ENCODE measurements around the gene CPA3.

The CPA3 gene

DNA sequence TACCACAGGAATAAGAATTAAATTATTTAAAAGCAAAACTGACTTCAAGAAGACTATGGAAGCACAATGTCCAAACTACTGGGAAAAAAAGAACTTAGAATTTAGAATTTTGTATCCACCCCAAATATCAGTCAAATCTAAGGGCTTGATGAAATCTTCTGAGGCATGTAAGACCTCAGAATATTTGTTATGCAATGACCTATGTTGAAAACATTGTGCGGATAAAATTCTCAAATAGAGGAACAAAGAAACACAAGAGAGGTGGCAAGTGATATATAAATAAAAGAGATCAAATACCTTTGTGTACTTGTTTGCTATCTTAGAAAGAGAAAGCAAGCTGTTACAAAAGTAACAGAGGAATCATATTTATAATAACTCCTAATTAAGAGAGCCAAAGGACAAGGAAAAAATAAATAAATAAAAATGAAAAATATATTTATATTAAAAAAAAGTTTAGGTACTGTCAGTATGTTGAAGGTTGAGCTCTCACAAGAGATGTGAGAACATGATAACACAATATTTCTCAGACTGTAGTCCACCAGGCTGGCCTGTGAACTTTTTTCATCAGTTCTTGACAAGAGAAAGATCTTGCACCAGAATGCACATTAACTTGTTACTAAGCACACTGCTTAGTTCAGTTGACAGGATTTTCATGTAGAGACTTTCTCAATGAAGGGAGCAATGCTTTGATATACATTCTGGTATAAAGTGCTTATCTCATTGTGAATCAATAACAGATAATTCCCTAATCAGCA lies 50.0 kb downstream of the CPA3 start:
- in situ Hi-C loops (cut with MboI; ENCODE audit: low sequenced_read_pairs), result no loop called here

DNA sequence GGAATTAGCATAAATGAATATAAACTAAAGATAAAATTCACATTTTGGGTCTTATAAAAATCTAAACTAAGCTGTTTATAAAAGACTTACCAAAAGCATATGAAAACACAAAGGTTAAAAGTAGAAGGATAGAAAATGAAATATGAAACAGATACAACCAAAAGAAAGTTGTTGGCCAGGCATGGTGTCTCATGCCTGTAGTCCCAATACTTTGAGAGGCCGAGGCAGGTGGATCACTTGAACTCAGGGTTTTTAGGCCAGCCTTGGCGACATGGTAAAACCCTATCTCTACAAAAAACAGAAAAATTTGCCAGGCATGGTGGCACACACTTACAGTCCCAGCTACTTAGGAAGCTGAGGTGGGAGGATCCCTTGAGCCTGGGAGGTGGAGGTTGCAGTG lies 51.0 kb downstream of the CPA3 start:
- in situ Hi-C loops (cut with MboI; ENCODE audit: low sequenced_read_pairs), result no loop called here

DNA sequence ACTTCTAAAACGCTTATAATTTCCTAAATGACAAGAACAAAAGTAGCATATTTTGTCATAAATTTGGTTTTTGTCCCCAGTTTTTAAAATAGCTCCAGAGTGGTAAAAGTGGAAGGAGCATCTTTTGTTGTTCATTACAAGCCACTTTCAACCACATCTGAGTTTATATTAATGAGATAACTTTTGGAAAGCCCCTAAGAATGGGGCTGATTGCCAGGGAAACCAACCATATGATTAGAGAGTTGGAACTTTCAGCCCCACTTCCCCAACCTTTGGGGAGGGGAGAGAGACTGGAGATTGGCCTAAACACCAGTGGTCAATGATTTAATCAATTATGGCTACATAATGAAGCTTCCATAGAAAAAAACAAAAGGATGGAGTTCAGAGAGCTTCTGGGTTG lies 57.4 kb downstream of the CPA3 start:
- in situ Hi-C loops (cut with MboI; ENCODE audit: low sequenced_read_pairs), result no loop called here

DNA sequence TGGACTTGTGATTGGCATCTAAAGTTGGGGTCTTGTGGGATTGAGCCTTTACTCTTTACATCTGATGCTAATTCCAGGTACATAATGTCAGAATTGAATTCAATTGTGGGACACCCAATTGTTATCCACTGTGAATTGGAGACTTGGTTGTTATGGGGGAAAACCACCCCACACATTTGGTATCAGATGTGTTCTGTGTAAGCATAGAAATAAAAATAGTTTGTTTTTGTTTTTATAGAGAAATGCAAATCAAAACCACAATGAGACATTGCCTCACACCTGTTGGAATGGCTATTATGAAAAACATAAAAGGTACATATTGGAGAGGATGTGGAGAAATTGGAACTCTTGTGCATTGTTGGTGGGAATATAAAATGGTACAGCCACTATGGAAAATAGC lies 58.5 kb downstream of the CPA3 start:
- in situ Hi-C loops (cut with MboI; ENCODE audit: low sequenced_read_pairs), result no loop called here

DNA sequence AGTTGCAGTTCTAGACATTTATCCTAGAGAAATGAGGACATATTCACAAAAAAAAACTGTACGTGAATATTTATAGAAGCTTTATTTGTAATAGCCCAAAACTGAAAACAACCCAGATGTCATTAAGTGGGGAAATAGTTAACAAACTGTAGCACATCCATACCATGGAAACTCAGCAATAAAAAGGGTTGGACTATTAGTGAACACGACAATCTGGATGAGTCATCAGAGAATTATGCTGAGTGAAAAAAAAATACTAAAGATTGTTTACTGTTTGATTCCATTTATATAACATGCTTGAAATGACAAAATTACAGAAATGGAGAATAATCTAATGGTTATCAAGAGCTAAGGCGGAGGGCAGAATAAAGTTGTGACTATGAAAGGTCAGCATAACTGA lies 59.5 kb downstream of the CPA3 start:
- in situ Hi-C loops (cut with MboI; ENCODE audit: low sequenced_read_pairs), result no loop called here

DNA sequence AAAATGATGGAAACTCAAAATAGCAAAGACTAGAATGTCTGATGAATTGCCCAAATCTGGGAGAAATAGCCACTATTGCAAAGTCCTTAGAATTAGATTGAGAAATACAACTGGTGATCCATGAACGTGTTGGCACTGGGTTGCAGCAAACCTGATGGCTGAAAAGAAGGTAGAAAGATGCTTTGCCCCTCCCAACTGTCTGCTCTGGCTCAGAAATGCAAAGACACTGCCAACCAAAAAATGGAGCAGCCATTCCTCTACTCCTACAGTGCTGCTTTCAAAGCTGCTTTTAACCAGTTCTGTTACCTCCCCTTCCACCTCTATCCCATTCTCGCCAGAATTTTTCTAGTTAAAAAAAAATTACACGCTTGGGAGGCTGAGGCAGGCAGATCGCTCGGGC lies 60.7 kb downstream of the CPA3 start:
- in situ Hi-C loops (cut with MboI; ENCODE audit: low sequenced_read_pairs), result no loop called here

DNA sequence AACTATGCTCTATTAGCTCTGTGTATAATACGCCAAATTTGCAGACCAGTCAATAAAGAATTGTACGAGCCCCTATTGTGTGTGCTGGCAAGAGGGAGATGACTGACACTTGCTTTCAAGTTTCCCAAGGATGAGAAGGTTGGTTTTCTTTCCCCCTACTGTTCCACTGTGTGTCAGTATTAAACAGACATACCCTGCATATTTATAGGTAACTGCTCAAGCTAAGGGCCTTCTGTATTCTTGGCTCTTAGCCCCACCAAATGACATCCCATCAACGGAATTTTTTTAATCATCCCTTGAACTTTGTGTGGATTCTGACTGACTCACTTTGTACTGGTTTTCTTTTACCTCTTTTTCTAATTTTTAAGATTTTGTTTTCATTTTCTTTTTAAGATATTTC lies 65.7 kb downstream of the CPA3 start:
- in situ Hi-C loops (cut with MboI; ENCODE audit: low sequenced_read_pairs), result no loop called here

DNA sequence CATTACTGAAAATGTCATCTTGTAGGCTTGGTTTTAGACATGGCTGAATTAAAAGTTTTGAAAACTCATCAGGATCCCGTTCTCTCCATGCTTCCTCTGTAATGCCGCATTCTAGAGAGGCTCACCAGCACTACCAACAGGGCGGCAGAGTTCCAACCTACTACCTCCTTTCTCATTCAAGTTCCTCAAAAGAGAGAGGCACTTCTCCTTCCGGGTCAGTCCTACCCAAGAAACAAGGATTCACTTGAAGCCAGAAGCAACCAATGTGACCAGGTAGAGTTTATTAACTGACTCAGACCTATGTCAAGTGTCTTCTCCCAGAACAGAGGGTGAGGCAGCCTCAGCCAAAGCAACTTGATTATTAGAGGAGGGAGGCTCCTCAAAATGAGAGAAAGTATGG lies 66.5 kb downstream of the CPA3 start:
- in situ Hi-C loops (cut with MboI; ENCODE audit: low sequenced_read_pairs), result no loop called here

DNA sequence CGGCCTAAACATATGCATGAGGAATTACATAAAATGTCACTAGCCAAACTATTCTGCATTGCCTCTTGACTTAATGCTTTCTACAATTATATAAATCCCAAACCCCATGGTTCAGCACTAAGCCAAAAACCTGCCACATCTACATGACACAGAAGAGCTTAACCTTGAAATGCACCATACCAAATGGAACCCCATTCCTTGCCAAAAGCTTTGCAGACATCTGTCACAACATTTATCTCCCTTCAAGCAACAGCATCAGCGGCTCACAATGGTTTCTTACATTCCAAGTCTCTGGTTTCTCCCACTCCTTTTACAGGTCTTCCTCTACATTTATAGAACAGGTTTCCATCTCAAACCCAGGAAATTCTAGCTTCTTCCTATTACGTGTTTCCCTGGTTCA lies 67.9 kb downstream of the CPA3 start:
- in situ Hi-C loops (cut with MboI; ENCODE audit: low sequenced_read_pairs), result no loop called here

DNA sequence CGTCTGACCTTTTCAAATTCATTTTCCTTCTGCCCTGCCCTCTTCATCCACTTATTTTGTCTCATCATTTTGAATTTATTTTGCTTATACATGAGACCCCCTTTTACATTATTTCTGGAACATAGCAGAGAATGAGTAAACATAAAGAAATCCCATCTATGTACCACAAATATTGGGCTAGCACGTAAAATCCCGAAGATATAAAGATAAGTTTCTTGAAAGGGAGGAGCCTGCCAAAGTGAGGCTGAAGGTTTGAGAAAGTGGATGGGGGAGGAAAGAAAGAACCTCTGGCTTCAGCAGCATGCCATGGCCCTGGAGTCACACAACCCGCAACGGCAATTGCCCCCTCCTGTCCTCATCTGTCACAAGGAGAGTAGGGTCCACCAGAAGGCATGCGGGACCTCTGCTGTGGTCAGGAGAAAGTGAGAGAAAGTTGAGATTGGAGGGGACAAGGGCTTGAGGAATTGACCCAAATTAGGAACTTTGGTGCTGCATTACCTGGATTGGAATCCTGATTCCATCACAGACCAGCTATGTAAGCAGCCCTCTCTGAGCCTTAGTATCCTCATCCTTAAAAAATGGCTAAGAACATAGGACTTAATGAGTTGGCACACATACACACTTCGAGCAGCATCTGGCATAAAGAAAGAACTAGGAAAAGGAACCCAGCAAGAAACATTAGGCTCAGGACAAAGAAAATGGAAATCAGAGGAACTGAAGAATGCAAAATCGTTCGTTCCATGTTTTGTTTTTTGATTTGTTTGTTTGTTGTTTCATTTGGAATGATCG lies 72.6 kb downstream of the CPA3 start:
- in situ Hi-C loops (cut with MboI; ENCODE audit: low sequenced_read_pairs), result no loop called here

DNA sequence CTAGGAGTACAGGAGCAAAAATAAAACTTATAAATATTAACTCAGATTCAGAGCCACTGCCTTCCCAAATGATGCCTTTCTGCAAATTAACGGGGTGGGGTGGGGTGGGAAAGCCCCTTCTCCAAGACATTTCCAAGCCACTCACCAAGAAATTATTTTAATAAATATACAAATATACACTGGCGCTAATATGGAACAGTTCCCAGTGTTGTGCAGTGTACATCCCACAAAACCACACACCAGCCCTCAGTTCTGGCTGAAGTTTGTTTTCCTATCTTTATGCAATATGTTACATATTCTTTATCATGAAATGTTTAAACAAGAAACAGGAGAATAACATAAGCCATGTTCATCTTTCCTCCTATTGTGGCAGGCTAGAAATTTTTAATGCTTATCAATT lies 73.2 kb downstream of the CPA3 start:
- in situ Hi-C loops (cut with MboI; ENCODE audit: low sequenced_read_pairs), result no loop called here

DNA sequence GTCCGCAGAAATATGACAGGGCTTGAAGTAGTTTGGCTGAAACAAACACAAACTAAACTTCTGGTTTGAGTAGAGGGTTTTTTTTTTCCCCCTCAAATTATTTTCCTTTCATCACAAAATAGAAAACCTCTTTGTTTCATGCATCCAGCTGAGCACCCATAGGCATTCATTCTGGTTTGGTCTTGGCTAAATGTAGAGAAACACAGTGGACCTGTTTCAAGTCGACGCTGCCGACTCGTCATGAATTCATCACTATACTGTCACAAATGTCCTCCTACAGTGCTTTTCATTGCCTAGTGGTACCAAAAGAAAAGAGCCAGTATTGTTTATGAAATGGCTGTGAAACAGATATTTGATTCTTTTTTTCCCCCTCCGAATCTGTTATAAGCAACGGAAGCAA lies 73.8 kb downstream of the CPA3 start:
- in situ Hi-C loops (cut with MboI; ENCODE audit: low sequenced_read_pairs), result no loop called here

DNA sequence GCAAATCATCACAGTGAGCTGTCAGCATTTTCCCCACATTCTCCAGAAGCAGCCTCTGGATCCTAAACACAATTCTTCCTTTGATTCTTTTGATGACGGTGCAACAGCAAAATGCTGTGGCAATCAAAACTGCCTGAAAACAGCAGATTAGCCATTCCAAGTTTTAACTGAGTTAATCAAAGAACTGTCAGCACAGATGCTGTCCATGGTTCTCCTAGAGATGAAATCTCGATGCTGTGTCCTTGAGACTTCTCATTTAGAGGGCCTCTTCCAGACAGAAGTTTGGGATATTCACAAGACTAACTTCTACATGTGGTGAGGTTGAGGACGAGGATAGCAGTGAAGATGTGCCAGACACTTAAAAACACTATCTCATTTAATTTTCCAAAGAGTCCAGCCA lies 75.9 kb downstream of the CPA3 start:
- in situ Hi-C loops (cut with MboI; ENCODE audit: low sequenced_read_pairs), result no loop called here

DNA sequence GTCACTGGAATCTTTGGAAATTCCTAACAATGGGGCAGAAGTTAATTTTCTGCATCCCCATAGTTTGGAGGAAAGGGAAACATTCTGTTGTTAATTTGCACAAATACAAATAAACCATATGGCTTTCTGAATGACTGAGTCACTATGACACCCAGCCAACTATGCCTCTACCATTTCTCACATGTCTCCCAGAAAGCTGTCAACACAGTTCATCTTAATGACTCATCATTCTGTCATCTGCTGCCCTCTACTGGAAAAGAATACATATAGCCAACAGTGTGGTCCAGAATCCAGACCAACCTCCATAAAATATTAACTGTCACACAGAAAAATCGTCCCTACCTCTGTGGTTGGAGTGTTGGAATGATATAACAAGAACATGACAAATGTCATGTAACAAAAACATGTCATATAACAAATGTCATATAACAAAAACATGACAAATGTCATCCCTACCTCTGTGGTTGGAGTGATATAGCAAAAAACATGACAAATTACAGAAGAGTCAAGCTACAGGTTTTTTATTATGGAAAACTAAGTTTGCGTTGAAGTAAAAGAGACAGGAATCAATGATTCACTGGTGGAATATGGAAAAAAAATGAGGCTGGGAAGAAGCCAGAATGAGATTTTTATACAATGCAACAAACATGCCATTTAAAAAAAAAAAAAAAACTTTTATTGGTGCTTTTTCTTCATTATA lies 78.6 kb downstream of the CPA3 start:
- in situ Hi-C loops (cut with MboI; ENCODE audit: low sequenced_read_pairs), result no loop called here

DNA sequence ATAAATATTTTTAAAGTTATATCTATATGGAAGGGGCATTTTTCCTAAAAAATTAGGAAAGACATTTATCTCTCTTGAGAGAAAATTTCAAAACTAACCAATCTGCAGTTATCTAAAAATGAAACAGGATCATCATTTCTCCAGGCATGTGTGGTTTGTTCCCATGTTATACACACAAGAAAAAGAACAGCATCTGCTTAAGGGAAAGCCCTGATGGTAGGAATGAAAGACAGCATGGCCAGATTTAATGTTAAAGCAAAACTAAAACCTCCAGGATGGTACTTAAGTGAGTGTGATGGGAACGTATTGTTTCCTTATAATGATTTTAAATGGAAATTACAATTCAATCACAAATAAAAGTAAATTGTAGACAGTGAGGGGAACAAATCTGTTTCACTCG lies 80.0 kb downstream of the CPA3 start:
- in situ Hi-C loops (cut with MboI; ENCODE audit: low sequenced_read_pairs), result no loop called here
